Measurements from ENCODE around the gene SCFD2.
A peak's percentile ranks its signal among the peaks of the same experiment; 100 is the strongest.

Gene SCFD2

GRCh38 chr4:52824270-52824602 lies 541.6 kb downstream of the SCFD2 start:
- Mint-ChIP-seq H3K4me3 (no peak overlapping the region), H3K4me1 (peaks cover 29% of the 10 kb centered on the region), H3K27ac (peak overlapping the region; percentile 83), H3K27me3 (ENCODE audit: low read depth, poor library complexity) (peaks cover 3% of the 10 kb centered on the region), H3K9me3 (peaks cover 6% of the 10 kb centered on the region), H3K36me3 (ENCODE audit: low read depth) (no peaks in the 10 kb centered on the region)
- DNase-seq, result no peak
- no peak for TF ChIP-seq CTCF (IDR thresholded peaks at IDR 0.05)

GRCh38 chr4:52823702-52824092 lies 542.2 kb downstream of the SCFD2 start:
- H3K36me3 Mint-ChIP-seq (ENCODE audit: low read depth), result no peaks in the 10 kb centered on the region
- TF ChIP-seq CTCF (IDR thresholded peaks at IDR 0.05), result no peak
- H3K4me3 Mint-ChIP-seq, result no peak overlapping the region
- H3K4me1 Mint-ChIP-seq, result peaks cover 29% of the 10 kb centered on the region
- no peak for DNase-seq
- H3K9me3 Mint-ChIP-seq, result peaks cover 6% of the 10 kb centered on the region
- H3K27ac Mint-ChIP-seq, result peak overlapping the region; percentile 83
- peaks cover 3% of the 10 kb centered on the region for H3K27me3 Mint-ChIP-seq (ENCODE audit: low read depth, poor library complexity)

Measured in nephron progenitor cell (in vitro differentiated cells).